ENCODE results near the gene FOXO3.

The FOXO3 gene

DNA sequence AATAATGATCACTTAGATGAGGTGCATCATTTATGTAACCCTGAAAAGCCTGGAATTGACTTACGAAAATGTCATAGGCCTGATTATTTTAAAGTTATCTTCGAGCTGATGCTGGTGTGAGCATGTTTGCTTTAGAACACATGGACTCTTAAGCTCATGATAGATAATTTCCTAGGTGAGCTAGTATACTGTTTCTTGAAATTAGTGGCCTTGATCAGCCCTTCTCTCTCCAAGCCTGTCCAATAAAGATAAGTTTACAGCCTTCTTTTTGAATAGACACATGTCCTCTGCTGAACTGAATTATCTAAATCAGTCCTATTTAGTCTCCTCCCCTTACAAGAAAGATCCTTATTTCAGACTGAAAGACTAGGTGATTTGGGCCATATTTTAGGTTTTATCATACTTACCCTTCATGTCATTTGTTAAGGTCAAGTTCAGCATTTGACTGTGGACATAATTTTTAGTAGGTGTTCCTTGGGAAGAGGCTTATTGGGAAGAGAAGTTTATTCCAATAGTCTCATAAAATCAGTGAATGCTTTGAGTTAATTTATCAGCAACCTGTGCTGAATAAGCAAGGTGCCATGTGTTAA, 15.3 kb downstream of the FOXO3 start:
- no peak for DNase-seq (ENCODE audit: low read depth)

DNA sequence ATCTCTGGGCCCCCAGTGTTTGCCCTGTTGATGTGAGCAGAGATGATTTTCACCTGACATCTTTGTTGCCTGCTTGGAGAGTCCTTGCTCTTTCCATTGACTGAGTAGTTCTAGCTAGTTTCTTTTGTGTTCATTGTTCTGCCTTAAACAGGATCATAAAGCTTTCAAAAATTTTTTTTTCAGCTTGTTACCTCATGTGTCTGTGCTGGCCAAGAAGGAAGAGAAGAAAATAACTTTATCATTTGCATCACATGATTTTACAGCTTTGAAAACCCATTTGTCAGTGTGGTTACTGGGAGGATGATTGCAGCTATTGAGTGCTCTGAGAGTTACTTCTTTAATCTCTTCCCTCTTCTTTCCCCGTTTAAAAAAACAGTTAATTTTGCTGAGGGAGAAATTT, 16.0 kb downstream of the FOXO3 start:
- DNase-seq (ENCODE audit: low read depth): no peak

DNA sequence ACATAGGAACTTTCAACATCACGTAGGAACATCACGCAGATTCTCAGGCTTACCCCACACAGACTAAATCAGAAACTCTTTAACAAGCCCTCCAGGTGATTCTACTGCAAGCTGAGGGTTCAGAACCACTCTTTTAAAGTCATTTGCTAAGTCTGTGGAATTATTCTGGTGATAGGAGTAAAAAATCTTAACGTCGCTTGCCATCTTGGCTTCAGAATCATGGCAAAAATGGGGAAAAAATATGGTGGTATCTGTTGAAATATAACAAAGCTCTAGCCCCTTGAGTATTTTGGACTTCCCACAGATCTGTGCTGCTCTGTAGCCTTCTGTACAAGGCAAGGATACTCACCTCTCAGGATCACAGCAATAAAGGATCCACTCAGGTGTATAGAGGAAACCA, 17.4 kb downstream of the FOXO3 start:
- no peak for DNase-seq (ENCODE audit: low read depth)

DNA sequence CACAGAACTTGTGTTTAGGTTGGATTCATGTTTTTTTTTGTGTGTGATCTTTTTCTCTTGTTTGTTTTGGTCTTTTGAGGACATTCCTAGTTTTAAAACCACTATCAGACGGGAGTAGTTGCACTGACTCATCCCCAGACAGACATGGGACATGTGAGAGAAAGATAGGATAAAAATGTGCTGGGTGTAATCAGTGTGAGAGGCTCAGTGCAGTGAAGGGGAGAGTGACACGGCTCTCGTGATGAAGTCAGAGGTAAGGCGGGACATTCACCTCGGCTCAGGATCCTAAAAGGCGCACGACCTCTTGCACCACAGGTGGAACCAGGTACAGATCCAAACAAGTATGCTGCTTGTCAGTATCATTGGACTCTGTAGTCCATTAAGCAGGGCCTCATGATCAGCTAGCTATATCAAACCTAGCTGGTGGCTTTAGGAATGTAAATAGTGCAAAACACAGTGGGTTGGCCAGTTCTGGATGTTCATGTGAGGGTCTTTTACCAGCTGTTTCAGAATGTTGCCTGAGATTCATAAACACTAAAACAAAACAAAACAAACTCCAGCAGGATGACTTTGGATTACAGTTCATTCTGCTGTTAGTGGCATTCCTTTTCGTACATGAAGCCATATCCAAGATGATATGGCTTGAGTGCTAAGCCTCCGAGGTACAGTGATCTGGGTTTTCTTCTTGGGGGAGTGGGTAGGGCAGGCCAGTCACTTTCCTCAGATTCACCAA, 18.0 kb downstream of the FOXO3 start:
- no peak for DNase-seq (ENCODE audit: low read depth)

DNA sequence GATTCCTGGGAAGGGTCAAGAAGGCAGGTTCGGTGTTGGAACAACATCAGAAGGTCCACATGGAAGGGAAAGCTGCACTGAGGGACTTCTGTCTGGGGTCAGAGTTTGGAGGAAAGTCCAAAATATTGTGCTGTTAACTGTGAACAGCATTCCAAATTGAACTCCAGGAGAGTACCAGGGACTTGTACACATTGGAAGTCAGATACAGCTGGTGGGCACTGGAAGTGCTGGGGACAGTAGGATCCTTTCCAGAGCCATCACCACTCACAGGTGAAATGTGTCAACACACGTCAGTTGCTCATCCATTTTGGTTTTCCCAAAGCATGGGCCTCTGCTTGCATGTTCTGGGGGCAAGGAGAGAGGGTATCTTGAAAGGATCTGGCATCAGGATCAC, 18.6 kb downstream of the FOXO3 start:
- no peak for DNase-seq (ENCODE audit: low read depth)

DNA sequence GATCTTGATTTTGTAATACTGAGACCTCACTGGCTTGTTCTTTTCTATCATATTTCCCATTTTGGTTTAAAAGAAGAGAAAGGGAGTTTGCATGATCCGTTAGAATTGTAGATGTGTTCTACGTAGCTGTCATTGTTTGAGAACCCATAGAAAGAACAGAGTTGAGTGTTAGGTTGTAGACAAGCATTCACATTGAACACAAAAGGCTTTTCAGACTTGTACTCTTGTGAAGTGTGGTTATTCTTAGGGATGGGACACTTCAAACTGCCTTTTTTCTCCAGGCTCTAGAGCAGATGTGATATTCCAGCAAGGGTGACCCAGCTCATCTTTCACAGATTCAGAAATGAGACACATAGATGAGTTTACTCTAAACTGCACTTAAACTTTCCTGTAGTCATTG, 19.9 kb downstream of the FOXO3 start:
- DNase-seq (ENCODE audit: low read depth): no peak

DNA sequence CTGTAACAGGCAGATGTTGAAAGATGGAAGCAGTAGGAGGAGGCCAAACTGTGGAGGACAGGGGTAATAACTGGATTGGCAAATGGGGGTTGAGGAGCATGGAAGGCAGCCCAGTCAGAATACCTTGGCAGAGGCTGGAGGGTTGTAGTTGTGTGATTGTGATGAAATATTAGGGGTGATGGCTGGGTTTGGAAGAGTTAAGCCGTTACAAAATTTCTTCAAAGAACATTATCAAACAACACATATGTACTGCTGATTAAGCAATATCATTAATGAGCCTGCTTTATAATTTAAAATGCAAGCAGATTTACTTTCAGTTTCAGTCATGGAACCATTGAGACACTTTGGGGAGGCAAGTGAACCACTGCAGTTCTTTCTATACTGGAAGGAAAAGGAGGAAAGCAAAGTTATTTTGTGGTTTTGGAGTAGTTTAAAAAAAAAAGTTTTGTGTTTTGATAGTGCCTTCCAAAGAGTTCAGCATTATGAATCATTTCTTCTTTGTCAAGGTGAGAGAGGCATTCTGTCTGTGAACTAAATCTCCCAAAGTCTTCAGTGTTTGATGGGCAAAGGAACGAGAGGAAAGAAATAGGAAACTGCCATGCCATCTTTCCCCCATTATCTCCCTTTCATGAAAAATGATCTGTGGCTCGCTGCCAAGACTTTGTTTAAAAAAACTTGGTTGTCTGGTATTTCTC, 20.7 kb downstream of the FOXO3 start:
- no peak for DNase-seq (ENCODE audit: low read depth)

DNA sequence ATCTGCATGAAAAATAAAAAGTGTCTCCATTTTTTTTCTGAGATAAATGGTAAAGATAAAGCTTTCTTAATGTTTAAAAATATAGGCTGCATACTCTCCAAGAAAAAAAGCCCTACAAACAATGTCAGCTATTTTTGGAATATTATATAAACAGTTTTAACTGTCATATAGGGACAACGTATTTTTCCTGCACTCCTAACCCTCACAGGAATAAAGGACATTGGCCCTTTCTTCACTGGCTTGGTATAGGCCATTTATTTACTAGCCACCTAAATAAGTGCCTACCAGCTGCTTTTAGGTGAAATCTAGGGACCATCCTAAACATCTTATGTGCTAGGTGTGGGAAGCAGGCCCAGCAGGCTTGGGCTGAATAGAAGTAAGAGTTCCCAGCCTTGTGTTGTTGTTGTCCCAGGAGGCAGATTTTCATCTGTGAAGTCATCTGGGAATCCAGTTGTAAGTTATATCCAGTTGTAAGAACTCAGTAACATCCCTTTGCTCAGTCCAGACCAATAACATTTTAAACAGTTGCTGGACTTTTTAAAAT, 21.3 kb downstream of the FOXO3 start:
- DNase-seq (ENCODE audit: low read depth): no peak

DNA sequence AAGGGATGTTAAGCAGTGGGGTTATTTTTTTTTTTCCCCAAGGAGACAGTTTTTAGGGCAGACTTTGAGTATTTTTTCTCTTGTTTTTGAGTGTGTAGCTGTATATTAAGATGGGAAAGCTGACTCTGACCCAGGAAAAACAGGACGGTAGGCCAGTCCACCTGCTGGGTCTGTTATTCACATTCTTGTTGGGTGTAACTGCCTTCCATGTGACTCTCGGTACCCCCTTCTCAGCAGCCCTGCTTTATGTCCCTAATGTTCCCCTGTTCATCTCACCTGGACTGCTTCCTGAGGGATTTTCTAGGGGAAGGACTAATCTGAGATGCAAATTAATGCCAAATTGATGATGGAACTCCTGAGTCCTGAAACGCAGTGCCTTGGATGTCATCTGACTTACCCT, 21.9 kb downstream of the FOXO3 start:
- no peak for DNase-seq (ENCODE audit: low read depth)

DNA sequence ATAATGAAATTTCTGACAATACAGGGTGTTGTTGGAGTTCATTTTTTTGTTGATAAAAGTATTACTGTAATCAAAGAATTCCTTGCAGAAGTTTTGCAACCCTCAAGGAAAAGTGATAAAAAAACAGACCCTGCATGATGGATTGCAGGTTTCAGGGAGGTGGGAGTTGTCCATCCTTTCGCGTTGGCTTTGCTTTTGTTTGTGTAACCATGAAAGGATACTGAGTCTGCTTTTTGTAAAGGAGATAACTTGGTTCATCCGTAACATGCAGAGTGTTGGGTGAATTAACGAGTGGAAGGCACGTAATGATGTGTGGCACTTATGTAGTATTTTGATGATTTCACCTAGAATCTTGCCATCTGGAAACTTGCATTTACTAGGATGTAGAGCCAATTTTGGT, 23.6 kb downstream of the FOXO3 start:
- DNase-seq (ENCODE audit: low read depth): no peak

DNA sequence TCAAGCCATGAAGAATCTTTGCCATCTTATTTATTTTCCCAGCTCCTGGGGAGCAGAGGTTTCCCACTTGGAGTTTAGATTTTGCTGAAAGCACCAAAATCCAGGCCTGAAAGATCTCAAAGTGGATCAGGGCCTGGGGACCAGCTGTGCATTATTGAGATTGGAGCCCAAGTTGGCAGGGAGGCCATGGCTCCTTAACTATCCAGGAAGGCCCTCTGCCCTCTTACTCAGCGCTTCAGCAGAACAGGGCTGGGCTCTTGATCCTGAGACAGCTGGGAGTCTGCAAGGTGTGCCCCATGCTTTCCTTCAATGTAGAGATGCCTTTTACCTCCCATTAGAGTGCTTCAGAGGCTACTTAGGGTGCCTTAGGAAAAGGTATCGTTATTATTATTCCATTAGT, 24.6 kb downstream of the FOXO3 start:
- no peak for DNase-seq (ENCODE audit: low read depth)

DNA sequence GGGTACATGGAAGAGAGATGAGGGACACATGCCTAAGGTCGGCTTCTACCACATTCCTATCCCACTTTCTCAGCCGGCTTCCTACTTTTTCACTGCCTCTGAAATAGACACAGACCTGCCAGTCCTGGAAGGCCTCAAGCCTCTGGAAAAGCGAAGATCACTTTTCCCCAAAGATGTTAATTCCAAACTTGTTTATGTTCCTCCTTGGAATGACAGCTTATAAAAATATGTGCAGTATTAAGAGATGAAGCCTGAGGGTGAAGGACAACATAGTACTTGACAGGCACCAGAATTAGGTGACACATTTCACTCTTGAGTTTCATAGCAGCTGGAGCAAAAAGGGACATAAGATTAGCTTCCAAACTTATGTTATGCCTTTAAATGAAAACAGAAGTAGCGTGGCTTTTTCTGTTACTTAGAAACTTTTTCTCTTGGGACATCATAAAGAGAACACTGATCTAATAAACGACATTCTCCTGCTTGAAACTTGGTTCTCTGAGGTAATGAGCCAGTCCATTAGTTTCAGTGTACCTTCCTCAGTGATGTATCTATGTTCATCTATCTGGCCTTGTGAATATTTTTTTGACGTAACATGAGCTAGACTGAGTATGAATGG, 25.3 kb downstream of the FOXO3 start:
- DNase-seq (ENCODE audit: low read depth): no peak

DNA sequence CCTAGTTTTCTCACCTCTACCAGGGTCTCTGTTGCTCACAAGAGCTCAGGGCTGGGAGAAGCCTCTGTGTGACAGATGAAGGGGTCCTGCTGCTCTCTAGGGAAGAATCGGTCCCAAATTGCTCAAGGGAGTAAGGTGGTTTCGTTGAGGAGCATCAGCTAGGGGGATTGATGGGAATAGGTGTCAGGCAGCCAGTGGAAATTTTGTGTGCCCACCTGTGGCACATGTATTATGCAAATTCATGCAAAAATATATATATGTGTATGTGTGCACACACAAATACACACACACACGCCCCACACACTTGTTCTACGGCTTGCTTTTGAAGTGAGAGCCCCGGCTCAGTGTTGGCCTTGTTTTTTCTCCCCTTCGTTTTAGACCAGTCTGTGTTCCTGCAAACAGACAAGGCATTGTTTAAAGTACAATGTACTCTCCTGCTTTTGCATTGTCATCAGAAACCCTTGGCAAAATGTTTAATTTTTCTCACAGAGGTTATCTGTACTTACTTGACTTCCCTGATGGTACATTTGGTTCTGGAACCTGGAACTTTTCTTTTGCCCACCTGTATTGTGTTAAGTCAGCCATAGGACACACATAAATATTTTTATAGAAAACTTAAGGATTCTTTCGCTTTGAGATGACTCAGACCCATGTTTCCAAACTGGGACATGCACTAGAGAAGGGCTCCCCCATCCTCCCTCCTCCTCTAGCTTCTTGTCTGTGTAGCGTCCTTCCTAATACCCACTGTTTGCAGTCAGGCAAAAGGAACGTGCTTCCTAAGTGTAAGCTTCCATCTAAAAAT, 26.7 kb downstream of the FOXO3 start:
- no peak for DNase-seq (ENCODE audit: low read depth)

DNA sequence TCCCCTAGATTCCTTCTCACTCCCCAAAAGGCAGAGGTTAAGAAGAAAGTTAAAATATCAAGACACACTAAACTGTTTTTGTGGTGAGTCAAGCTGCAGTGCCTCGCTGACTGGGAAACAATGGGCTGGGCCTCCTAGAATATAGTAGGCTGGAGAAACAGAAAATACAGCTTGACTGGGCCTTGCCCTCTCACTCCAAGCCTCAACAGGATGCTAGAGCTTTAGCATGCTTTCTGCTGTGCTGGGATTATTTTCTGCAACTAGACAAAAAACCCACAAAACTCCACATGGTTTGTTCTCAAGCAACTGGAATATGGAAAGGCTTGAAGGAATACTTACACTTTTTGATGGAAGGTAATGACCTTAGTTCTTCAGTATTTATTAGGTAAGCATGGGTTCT, 27.9 kb downstream of the FOXO3 start:
- DNase-seq (ENCODE audit: low read depth): no peak

DNA sequence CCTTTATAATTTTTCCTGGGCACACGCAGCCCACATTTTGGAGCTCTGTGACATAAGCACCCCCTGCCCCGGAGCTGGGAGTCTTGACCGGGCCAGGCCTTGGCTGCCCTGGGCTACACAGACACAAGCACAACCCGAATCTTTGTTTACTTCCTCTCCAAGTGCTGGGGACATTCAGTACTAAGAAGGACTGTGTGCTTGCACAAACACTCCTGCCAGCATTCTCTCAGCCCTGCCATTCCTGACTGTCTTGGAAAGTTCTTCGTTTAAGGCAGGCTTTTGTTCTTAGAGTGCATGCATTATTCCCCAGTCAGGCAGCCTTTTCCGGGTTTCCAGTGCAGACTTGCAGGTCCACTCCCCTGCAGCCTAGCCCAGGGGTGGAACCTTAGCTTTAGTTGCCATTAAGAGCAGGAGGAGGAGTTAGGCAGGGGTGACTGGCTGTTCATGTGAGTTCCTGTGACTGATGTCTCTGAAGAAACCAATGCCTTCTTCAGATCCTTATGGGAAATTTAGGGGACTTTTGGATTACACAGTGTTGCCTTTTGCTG, 28.6 kb downstream of the FOXO3 start:
- DNase-seq (ENCODE audit: low read depth): no peak

DNA sequence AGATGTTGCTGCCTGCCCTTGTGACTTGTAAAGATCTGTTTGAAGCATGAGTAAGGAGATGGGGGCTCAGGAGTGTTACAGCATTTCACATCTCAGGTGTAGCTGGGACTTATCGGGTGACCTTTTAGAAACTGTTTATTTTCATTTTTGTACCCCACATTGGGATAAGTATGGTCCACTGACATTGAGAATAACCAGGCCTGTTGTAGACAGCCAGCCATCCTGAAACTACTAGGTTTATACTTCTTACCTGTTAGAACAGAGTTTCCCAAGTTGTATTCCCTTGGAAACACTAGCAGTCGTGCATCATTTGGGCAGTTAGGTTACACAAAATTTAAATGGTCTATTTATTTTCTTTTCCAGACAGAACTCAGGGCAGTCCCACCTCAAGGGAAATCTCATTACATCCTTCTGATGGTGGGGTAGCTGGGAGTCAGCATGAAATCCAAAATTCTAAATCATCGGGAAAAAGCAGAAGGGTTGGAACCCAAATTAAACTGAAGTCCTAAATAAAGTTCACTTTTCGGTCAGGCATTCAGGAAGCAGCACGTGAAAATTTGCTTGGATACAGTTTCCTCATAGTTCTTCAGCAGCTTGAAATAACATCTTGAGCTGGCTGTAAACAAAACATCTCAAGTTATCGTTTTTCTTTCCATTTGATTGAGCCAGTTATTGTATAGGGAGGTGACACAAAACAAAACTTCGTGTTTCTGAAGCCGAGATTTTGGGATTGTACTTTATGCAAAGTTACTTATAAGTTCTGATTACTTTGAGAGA, 30.5 kb downstream of the FOXO3 start:
- DNase-seq (ENCODE audit: low read depth): no peak

DNA sequence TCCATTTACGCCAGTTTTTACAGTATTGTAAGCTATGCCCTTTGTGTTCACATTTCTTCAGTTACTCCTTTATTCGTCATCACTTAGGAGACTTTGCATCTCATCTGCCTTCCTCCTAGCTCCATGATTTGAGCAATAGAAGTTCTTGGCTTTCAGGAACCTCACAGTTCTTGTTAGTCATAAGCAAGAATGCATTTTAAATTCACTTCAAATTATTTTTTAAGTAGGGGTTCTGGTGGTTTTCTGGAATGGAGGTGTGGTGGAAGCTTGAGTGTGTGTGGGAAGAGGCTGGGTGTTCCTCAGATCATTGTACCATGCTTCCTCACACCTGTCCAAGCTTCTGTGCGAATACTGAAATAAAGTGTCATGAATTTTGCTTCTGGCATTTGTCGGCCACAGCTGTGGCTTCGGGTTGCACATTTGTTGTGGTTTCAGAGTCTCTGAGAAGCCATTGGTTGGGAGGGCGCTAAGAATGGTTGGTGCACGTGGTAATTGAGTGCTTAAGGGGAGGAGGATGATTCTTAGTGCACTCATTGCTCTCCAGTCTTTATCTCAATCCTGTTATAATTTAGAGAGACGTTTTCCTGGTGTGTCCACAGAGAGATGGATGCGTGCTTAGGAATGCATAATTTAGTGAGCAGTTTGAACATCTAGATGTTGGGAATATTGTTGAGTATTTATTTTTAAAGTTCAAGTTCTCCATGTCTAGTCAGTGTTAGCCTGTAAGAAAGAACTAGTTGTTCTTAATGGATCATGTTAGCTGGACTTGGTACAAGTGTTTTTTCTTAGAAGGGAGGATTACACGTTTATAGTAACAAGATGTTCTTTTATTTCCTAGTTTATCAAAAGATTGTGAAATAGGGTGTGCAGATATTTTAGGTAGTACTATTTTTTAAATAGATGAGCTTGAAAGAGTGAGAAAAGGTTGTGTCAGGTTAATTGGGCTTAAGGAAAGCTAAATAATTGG, 31.9 kb downstream of the FOXO3 start:
- DNase-seq (ENCODE audit: low read depth): peak; percentile 25

DNA sequence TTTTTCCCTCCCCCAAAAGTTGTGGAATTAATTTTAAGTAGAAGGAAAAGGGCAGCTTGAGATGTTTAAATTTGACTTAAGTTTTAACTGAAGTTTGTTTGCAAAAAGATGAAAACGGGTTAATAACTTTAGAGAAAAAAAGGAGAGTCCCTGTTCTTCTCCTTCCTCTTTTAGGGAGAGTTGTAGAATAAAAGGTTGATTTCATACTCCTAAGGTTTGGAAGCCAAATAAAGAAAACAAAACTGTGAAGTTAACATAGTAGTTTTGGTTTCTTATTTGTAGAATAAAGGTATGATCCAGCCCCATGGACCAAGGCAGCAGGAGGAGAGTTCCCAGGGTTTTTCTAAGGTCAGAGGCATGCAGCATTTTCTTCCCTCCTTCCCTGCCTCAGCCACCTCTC, 33.4 kb downstream of the FOXO3 start:
- no peak for DNase-seq (ENCODE audit: low read depth)

DNA sequence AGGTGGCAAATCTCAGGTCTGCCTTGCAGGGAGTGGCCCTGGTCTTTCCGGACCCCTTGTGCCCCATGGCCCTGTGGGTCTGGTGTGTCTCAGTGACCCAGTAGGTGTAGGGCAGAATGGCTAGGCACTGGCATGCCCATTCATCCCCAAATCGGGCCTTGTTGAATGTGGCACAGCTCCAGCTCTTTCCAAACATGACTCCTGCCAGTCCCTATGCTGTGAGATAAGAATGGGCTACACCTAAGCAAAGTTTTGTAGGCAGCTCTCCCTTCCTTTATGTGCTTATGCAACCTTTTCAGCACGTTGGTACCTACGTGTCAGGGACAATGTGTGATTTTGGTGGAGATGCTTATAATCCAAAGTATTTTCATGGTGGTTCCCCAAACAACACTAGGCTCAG, 33.9 kb downstream of the FOXO3 start:
- no peak for DNase-seq (ENCODE audit: low read depth)

DNA sequence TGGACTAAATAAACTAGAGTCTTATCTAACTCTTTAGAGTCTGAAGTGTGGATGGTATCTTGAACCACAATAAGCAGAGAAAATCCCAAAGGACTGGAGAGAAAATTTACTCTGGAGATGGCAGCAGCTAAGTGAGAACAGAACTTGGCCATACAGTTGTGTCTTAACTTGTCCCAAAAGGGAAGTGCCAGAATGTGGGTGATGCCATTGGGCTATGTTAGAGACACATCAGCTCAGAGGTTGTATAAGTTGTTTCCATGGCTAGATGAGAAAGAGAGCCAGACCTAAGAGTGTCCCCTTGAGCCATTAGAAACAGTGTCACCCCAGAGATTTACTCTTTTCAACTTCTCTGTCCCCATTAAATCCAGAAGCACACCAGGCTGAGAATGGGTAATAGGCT, 36.2 kb downstream of the FOXO3 start:
- no peak for DNase-seq (ENCODE audit: low read depth)

All from stimulated activated CD8-positive, alpha-beta memory T cell treated with anti-CD3 and anti-CD28 coated beads, Interleukin-4, amount 100 ng/mL, for 24 hours (primary cell).